HG03521 (cell line): Measurements from ENCODE around the gene C4orf17.
"Not testable (repeated sequence)": the region's sequence is repeated elsewhere in the genome, so short reads cannot be mapped to it uniquely, and the experiment has no call there.

Experiments
- ATAC-seq: cut with Tn5 transposase; IDR thresholded peaks from one replicate; pipeline ENCODE4 v1.9.1; 2021; ENCODE audit warnings: mild to moderate bottlenecking, moderate library complexity; ENCODE audit not compliant: unreplicated experiment

C4orf17 gene

DNA sequence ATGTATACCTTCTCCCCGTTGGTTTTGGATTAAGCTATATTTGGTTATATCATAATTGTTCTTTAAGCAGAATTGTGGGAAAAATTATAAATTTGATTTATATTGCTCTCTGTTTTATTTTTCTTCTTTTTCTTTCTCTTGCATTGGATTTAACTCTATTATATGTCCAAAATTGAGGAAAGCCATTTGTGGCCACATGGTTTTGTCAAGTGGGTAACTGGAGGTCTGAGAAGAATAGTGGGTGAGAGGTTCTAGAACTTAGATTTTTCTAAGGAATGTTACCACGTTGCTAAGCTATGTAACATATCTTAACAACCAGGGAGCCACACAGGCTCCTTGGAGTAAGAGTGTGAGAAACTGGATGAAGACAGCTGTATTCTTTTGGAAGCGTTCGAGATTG, at the start of gene C4orf17:
C4orf17 (plus strand) TSS at position 301 of the 400 bp plus-strand sequence. CDS start 2,061 bp downstream, outside the sequence.
- ATAC-seq: no peak

DNA sequence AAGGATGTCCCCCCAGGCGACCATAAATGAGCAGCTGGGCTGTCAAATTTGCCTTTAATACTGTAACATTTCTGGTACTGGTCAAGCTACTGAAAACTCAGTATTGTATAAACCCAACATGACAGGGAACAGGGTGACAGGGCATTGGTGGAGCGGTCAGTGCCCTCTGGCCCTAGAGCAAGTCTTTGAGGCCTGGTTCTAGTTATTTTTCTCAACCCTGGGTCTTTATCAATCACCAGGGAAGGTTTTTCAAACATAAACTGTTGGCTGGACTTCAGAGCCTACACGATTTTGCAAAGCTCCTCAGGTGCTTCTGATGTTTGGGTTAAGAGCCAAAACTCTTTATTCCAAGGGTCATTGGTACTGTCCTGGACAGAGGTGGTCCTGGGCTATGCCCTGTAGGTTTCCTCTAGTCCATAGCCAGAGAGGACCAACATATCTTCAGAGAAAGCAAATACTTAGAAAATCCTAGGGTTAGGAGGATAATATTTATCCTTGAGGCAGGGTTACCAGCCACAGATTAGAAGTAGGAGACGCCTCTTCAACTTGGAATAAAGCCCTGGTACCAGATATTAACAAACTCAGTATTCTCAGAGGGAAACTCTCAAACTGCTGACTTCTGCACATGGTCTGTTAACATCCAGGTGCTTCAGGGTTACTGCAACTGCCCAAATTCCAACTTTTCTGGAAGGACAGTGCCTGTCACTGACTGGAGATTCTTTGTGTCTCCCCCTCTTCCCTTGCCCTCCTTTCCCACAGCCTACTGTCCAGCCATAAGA, 49.0 kb upstream of the C4orf17 start:
- ATAC-seq: no peak

DNA sequence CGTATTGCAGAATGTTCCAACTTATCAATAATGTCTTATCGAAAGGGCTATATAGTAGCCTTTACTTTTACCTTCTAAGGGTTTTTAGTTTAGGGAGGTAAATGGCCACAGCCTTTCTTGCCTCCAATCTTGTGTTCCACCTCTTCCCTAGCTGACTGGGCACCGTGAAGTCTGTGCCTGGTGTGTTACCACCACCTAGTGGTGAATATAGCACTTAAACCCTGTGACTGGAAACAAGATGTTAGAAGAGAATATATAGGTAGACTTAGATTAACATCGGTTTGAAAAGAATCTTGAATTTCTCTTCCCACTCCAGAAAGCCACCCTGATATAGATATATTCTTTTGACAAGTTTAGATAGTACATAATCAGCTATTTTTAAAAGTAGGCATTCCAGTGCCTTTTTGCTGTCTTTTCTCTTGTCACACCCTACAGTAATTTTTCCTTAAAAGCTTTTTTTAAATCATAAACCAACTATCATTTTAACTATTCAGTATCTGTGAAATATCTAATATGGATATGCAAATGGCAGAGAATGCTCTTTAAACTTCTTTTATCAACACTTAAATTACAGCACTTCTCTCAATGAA, 47.9 kb upstream of the C4orf17 start:
- ATAC-seq: peak; percentile 93

DNA sequence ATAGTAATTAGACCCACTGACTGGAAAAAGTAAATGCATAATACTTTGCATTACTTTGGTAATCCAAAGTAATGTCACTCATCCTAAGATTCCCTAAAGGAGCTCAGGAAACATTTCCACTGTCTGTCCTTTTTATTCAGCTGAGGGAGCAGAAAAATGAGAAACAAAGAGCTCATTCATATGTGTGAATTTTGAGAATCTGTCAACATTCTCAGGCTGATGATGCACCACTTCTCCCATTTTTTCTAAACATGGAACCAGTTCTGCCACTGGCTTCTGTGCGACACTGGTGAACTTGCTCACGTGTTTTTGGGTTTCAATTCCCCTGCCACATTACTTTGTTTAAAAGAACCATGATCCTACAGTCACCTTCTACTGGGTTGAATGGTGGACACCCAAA, 47.3 kb upstream of the C4orf17 start:
- ATAC-seq: no peak

DNA sequence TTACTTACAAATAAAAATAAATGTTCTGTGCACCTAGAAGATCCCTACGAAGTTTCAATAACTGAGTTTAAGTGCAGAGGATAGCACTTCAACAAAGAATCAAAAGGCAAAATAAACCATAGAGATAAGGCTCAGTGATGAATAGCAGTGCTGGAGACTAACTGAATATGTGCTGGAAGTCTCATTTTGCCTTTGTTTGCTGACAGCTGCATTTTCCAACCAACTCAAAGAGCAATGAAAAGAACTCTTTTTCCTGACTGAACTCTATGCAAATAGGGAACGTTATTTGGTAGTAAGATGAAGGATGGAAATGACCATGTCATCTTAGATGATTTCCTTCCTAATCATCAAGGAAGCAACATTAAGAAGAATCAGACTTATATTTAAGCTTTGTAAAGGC, 42.9 kb upstream of the C4orf17 start:
- ATAC-seq: no peak

DNA sequence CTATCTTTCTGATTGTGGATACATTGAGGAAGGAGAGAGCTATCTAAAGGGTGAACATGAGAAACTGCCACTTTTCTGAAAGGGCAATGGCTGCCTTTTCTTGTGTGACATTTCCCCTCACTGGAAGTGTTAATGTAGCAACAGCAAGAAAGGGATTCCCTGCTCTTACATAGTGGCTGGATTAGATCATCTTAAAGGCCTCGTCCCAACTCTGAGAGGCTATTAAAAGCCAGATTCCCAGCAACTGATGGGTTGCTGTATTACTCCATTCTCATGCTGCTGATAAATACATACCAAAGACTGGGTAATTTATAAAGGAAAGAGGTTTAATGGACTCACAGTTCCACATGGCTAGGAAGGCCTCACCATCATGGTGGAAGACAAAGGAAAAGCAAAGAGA, 41.9 kb upstream of the C4orf17 start:
- no peak for ATAC-seq

DNA sequence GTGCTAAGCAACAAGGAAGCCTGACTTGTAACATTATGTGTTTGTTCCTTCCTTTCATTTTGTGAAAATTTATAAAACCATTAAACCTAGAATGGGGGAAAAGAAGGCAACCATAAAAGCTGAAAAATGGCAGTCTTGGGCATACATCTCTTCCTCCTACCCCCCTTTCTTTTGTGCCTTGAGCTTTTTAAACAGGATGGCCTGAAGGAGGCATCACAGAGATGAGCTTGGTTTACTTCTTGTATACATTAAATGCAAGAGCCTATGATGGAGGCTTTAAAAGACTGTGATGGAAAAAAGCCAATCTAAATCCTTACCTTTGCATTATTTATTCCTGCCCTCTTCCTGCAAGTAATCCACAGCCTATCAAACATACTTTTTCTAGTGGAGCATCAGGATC, 39.5 kb upstream of the C4orf17 start:
- no peak for ATAC-seq

DNA sequence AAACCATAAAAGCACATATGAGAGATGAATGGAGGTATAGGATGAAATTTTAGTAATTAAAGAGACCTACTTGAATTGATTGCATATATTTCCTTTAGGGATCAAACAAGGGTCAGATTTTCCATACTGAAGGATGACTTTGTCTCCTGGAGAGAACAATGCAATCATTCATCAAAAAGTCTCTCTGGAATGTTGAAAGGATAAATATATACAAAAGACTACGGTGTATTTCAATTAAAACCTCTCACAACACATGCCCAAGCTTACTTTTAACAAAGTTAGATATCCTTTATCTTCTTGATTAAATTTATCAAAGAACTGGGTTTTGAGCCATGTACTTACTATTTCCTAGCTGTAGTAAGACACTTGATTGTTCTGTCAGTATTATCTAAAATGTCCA, 38.9 kb upstream of the C4orf17 start:
- ATAC-seq: no peak

DNA sequence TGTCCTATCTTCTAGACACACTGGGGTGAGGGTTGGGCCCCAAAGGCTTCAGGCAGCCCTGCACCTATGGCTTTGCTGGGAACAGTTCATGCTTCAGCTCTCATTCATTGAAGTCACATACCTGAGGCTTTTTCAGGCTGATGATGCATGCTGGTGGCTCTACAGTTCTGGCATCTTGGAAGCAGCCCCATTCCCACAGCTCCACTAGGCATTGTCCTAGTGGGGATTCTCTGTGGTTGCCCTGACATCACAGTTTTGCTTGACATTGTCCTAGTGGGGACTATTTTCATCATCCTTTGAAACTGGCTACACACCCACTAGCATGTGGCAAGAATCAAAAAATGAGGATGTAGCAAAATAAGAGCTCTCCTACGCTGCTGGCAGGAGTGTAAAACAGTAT, 37.7 kb upstream of the C4orf17 start:
- ATAC-seq: no peak

DNA sequence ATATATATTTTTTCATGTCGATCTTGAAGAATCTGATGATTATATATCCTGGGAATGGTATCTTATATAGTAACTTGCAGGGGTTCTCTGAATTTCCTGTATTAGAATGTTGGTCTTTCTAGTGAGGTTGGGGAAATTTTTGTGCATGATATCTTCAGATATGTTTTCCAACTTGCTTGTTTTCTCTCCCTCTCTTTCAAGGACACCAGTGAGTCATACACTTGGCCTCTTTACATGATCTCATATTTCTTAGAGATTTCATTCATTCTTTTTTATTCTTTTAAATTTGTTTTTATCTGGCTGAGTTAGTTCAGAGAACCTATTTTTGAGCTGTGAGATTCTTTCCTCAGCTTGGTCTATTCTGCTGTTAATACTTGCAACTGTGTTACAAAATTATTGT, 27.2 kb upstream of the C4orf17 start:
- ATAC-seq: no peak

DNA sequence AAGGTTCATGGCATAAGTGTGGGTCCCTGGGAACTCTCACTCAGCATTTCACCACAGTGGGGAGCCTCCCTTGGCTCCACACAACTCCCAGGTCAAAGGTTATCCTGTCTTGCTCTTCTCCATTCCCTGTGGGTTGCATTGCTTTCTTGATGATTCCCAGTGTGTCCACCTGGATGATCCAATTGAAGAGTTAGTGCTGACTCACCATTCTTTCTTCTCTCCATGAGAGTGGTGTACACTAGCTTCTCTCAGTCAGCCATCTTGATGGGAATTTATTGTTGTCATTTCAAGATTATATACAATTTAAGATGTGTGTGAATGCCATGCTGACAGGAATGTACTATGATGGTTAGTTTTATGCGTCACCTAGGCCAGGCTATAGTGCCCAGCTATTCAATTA, 25.6 kb upstream of the C4orf17 start:
- no peak for ATAC-seq

DNA sequence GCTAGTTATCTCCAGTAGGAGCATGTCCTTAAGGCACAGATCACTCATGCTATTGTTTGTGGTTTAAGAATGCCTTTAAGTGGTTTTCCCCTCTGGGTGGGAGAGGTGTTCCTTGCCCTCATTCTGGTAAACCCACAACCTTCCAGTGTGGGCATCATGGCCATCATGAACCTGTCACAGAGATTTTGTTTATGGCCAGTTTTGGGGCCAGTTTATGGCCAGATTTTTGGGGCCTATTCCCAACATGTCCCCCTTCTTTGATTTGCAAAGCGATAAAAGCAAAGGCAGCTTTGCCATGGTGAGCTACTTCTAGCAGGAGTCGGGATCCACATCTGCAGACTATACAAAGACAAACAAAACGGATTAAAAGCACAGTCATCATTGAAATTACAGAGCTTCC, 24.2 kb upstream of the C4orf17 start:
- not testable (repeated sequence) for ATAC-seq

DNA sequence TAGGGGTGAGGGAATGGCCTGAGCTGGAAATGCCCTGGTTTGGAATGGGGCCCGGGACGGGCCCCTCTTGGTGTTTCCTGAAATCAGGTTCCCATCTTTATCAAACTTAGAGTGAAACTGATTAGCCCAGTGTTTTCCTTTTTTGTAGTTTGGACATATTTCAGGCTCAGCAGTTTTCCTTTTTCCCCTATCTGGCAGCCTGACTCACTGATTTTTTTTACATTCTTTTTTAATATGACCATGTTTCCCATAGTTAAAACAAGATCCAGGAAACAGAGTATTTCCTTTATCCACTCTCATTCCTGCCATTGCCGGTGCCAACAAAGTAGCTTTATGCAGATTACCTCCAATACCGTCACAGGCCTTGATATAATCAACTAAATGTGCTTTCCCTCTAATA, 20.5 kb upstream of the C4orf17 start:
- no peak for ATAC-seq

DNA sequence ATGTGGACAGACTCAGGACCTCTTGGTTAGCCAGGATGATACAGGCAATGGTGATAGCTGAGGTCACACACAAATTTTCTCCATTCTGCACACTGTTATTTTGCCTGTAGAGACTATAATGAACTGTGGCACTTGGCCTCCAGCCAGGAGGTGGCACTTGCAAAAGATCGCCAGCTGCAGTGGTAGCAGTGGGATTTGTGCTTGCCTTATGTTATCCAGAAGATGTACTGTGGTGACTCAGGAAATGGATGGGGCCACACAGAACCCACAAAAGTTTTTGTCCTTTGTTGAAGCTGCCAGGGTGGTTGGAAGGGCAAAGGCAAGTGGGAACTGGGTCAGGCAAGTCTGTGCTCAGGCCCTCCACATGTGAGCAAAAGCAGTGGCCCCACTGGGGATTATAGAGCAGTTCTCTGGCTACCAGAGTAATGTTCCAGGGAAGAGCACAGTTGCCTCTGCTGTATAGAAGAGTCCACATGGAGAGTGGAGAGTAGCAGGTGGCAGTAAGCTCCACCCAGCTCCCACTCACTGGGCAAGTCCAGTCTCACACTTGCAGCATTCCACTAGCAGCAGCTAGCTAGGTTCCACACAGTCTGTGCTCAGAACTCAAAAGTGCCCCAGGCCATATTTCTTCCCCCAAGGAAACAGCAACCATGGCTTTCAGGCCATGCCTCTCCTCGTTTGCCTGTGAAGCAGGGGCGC, 5.9 kb upstream of the C4orf17 start:
- no peak for ATAC-seq

DNA sequence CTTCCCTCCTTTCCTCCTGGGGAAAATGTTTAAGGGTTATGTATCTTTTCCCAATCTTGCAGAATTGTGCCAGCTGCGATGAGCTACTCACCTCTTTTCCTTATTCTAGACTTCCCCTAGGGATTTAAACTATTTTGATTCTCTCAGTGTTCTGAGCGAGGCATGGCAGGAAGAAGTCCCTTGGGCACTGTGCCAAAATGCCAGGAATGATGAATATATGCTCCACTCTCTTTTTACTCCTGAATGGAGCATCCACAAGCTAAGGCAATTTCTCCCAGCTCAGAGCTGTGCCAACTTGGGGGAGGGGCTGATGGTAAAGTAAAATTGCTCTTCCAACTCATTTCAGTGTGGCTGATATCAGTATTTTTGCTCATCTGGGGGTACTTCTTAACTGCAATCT, 4.0 kb upstream of the C4orf17 start:
- ATAC-seq: no peak

DNA sequence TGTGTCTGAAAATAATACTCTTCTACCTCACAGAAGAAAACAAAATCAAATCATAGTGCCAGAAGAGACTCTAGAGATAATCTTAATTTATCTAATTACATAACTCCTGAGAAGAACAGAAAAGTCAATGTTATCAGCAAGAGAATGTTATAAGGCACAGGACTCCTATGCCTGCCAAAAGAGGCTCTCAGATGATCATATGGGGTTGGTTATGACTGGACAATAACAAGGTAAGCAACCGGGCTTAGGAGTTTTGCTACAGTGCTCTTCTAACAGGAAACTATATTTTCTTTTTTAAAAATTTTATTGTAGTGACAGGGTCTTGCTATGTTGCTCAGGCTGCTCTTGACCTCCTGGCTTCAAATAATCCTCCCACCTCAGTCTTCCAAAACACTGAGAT, 3.5 kb upstream of the C4orf17 start:
- ATAC-seq: no peak

DNA sequence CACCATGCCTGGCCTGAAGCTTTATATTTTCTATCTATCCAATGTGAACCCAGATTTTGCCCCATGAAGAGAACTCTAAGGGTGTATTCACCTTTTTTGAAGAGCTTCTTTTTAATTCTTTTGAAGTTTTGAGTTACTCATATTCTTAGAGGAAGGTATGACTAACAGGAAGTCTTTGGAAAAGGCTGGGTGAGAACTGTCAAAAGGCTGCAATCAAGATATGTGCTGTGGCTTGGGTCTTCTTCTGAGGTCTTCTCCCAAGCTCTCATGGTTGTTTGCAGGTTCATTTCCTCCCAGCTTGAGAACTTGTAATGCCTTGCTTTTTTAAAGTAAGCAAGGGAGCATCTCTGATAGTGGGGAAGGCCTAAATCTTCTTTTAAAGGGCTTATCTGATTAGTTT, 3.1 kb upstream of the C4orf17 start:
- no peak for ATAC-seq

DNA sequence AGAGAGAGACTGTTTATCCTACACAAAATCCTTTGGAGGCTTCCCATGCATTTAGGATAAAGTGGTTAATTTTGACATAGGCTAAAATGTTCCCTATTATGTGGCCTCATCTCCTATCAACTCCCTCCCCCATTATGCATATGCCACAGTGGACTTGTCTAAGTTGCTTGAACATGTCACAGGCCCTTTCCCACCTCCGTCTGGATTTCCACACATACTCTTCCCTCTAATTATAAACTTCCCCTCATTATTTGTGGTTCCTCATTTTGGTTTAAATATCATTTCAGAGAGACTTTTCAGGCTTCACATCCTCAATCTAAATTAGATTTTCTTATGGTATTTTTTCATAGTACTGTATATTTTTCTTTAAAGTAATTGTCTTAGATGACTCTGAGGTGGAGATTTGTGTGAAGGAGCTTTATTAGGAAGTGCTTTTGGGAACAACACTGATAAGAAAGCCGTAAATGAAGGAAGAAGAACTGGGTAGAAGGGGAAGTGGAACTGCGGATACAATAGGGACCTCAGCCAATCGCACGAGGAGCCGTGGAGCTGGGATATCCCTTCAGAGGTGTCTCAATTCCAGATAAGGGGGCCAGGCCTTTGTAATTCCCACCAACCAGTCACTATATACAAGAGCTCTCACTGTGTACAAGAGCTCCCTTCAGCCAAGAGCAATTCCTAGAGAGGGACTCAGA, 7.9 kb downstream of the C4orf17 start:
- no peak for ATAC-seq

DNA sequence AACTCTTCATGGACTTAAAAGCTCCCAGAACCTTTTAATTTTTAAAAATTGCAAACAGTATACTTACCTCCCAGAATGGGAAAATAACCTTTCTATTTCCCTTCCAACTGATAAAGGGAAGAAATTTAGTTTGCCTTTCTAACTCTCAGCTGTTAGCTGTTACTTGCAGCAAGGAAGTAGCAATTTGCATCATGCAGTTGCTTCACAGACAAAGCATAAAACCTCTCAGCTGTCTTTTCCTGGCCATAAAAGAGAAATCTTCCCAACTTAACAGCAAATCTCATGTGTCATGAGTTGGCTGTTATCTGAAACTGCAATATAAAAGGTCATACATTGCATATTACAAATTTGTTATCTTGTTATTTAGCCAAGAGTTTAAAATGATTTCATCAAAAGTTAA, 18.4 kb downstream of the C4orf17 start:
- ATAC-seq: no peak

DNA sequence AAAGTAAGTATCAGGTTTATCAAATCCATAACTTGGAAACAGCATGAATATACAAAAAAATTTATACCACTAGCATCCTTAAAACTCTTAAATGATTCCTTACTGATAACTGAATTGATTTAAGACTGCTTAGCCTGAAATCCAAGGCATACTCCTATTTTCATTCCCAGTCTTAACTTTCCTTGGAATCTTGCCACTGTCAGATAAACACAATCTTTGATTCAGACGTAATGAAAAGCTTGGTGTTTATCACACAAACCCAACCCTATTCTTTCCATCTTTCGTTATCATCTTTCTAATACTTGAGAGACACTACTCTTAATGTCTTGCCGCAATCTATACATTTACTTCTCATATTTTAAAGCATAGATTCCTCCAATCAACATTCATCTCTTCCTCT, 19.1 kb downstream of the C4orf17 start:
- ATAC-seq: no peak

DNA sequence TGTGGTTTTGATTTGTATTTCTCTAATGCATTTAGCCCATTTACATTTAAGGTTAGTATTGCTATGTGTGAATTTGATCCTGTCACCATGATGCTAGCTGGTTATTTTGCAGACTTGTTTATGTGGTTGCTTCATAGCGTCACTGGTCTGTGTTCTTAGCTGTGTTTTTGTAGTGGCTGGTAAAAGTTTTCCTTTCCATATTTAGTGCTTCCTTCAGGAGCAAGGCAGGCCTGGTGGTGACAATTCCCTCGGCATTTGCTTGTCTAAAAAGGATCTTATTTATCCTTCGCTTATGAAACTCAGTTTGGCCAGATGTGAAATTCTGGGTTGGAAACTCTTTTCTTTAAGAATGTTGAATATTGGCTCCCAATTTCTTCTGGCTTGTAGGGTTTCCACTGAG, 23.9 kb downstream of the C4orf17 start:
- not testable (repeated sequence) for ATAC-seq

DNA sequence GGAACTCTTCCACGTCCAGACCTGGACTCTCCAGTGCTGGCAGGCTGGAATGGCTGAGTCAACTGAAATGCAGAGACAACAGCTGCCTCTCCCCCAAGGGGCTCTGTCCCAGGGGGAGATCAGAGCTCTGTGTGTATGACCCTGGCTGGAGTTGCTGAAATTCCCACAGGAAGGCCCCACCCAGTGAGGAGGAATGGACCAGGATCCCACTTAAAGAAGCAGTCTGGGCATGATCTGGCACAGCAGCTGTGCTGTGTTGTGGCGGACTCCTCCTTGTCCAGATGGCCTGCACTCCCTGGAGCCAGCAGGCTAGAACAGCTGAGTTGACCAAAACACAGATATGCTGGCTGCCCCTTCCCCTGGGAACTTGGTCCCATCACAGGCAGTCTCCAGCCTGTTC, 25.4 kb downstream of the C4orf17 start:
- no peak for ATAC-seq
